GM12878 (cell line): ENCODE results near the gene HSBP1.

Experiments used
- CHD4 ChIP-seq: fragments of 200-600 bp; sonication (generic); IDR thresholded peaks from 2 replicates; pipeline ENCODE4 v1.6.1; 2016; ENCODE audit warnings: mild to moderate bottlenecking
- IKZF1 ChIP-seq: fragments of 450-650 bp; conservative IDR thresholded peaks from 2 replicates; pipeline ENCODE4 v1.6.1; 2017; ENCODE audit warnings: antibody characterized with exemption, mild to moderate bottlenecking
- NFYA ChIP-seq: IDR thresholded peaks from 2 replicates; pipeline ENCODE4 v1.6.1; 2011; ENCODE audit warnings: low read depth, mild to moderate bottlenecking, low read length, improper control_type of control experiment, borderline replicate concordance
- POLR2AphosphoS5 ChIP-seq: IDR thresholded peaks from 2 replicates; pipeline ENCODE4 v1.6.1; 2011; ENCODE audit warnings: mild to moderate bottlenecking, low read length, inconsistent platforms
- TARDBP ChIP-seq: IDR thresholded peaks from 2 replicates; pipeline ENCODE4 v1.6.1; 2016; ENCODE audit warnings: borderline replicate concordance
- YY1 ChIP-seq: IDR thresholded peaks from 2 replicates; pipeline ENCODE4 v1.6.1; 2011; ENCODE audit warnings: low read depth, mild to moderate bottlenecking, low read length
- TF ChIP-seq, protein P1 (sequence below), 3 experiments: IDR thresholded peaks in 2 of 3; conservative IDR thresholded peaks in 1 of 3; 2 replicates each; pipeline ENCODE4 v1.5.1; 2011; ENCODE audit warnings: low read depth in 3 of 3, low read length in 3 of 3, mild to moderate bottlenecking in 3 of 3, control low read depth in 2 of 3, moderate library complexity in 2 of 3, inconsistent platforms in 1 of 3, mixed read lengths in 1 of 3; ENCODE audit not compliant: control insufficient read depth in 2 of 3, insufficient read depth in 1 of 3; ENCODE audit errors: extremely low read depth in 1 of 3

DNA sequence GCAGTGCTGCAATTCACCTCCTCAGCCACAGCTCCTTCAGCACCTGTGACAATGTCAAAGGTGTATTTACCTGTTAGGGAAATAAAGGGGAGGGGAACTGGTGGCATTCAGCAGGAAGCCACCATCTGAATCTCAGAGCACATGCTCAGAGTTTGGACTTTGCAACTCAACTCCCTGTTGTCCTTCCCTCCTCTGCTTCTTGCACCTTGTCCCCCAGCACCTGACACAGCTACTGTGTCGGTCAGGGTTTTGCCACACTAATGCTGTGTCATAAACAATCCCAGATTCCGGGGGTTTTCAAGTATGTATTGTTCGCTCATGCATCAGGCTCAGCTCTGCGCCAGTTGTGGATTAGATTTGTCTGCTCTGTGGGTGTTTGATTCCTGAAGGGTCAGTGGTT is 43.7 kb downstream of the HSBP1 start:
- no peak for TF ChIP-seq YY1
- TF ChIP-seq, protein P1, sequence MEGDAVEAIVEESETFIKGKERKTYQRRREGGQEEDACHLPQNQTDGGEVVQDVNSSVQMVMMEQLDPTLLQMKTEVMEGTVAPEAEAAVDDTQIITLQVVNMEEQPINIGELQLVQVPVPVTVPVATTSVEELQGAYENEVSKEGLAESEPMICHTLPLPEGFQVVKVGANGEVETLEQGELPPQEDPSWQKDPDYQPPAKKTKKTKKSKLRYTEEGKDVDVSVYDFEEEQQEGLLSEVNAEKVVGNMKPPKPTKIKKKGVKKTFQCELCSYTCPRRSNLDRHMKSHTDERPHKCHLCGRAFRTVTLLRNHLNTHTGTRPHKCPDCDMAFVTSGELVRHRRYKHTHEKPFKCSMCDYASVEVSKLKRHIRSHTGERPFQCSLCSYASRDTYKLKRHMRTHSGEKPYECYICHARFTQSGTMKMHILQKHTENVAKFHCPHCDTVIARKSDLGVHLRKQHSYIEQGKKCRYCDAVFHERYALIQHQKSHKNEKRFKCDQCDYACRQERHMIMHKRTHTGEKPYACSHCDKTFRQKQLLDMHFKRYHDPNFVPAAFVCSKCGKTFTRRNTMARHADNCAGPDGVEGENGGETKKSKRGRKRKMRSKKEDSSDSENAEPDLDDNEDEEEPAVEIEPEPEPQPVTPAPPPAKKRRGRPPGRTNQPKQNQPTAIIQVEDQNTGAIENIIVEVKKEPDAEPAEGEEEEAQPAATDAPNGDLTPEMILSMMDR (IDR thresholded peaks at IDR 0.05 in 2 of 3, conservative IDR thresholded peaks at IDR 0.05 in 1 of 3; ENCODE audit: control insufficient read depth in 2 of 3, extremely low read depth in 1 of 3, insufficient read depth in 1 of 3, low read depth in 3 of 3, low read length in 3 of 3): no peak
- no peak for TF ChIP-seq POLR2AphosphoS5
- no peak for TF ChIP-seq NFYA
- no peak for TF ChIP-seq TARDBP
- no peak for TF ChIP-seq CHD4
- TF ChIP-seq IKZF1: no peak
